H9 (cell line): ENCODE results near the gene UBE2E1. TPM values are rescaled to one million over a fixed set of nuclear protein-coding genes. Genes with fewer than 3 reads are reported as not detected.

Experiments
- DNase-seq: peaks from one replicate; pipeline ENCODE4 v3.0.0-alpha.2; 2017
- H2AFZ ChIP-seq: one replicate; pipeline ENCODE4 v1.6.1; 2013; ENCODE audit warnings: mild to moderate bottlenecking, low read length, control low read depth, moderate library complexity
- H2AK5ac ChIP-seq: 2 replicates; pipeline ENCODE4 v1.6.1; 2013; ENCODE audit warnings: low read length, control low read depth, mixed read lengths; ENCODE audit not compliant: insufficient read length
- H2BK120ac ChIP-seq: one replicate; pipeline ENCODE4 v1.6.1; 2013; ENCODE audit warnings: low read depth, mild to moderate bottlenecking, low read length, control low read depth, inconsistent platforms; ENCODE audit not compliant: poor library complexity, severe bottlenecking
- H2BK12ac ChIP-seq: 2 replicates; pipeline ENCODE4 v1.6.1; 2013; ENCODE audit warnings: low read length, control low read depth, mixed read lengths, low read depth; ENCODE audit not compliant: insufficient read length
- H2BK15ac ChIP-seq: 2 replicates; pipeline ENCODE4 v1.6.1; 2013; ENCODE audit warnings: low read depth, low read length, control low read depth
- H2BK20ac ChIP-seq: one replicate; pipeline ENCODE4 v1.6.1; 2013; ENCODE audit warnings: low read depth, mild to moderate bottlenecking, low read length, control low read depth, inconsistent platforms; ENCODE audit not compliant: poor library complexity, severe bottlenecking
- H2BK5ac ChIP-seq: 2 replicates; pipeline ENCODE4 v1.6.1; 2013; ENCODE audit warnings: low read length, control low read depth, mixed read lengths; ENCODE audit not compliant: insufficient read length
- H3K14ac ChIP-seq: 2 replicates; pipeline ENCODE4 v1.6.1; 2013; ENCODE audit warnings: low read length, control low read depth; ENCODE audit not compliant: insufficient read depth
- H3K18ac ChIP-seq: 2 replicates; pipeline ENCODE4 v1.6.1; 2013; ENCODE audit warnings: low read depth, mild to moderate bottlenecking, mixed read lengths, low read length, control low read depth; ENCODE audit not compliant: insufficient read length
- H3K23ac ChIP-seq: 2 replicates; pipeline ENCODE4 v1.6.1; 2013; ENCODE audit warnings: low read length, control low read depth, mixed read lengths, low read depth; ENCODE audit not compliant: insufficient read length
- H3K23me2 ChIP-seq: 2 replicates; pipeline ENCODE4 v1.6.1; 2013; ENCODE audit warnings: low read depth, mild to moderate bottlenecking, mixed read lengths, low read length, control low read depth; ENCODE audit not compliant: insufficient read length, poor library complexity, severe bottlenecking
- H3K27ac ChIP-seq: 2 replicates; pipeline ENCODE4 v1.5.1; 2013; ENCODE audit warnings: low read length, control low read depth, mixed read lengths, low read depth; ENCODE audit not compliant: insufficient read length
- H3K27me3 ChIP-seq: 2 replicates; pipeline ENCODE4 v1.6.1; 2013; ENCODE audit warnings: low read length, control low read depth, inconsistent platforms; ENCODE audit not compliant: insufficient read depth
- H3K4ac ChIP-seq: 2 replicates; pipeline ENCODE4 v1.6.1; 2013; ENCODE audit warnings: low read depth, mild to moderate bottlenecking, control low read depth, inconsistent platforms, low read length, moderate library complexity
- H3K4me1 ChIP-seq: 2 replicates; pipeline ENCODE4 v1.6.1; 2013; ENCODE audit warnings: low read length, control low read depth, inconsistent platforms; ENCODE audit not compliant: insufficient read depth
- H3K4me2 ChIP-seq: 2 replicates; pipeline ENCODE4 v1.6.1; 2013; ENCODE audit warnings: low read length, control low read depth, mixed read lengths; ENCODE audit not compliant: insufficient read length, insufficient read depth
- H3K56ac ChIP-seq: 2 replicates; pipeline ENCODE4 v1.6.1; 2013; ENCODE audit warnings: low read depth, mild to moderate bottlenecking, mixed read lengths, low read length, control low read depth; ENCODE audit not compliant: insufficient read length
- H3K79me1 ChIP-seq: 2 replicates; pipeline ENCODE4 v1.6.1; 2013; ENCODE audit warnings: low read depth, mild to moderate bottlenecking, moderate library complexity, low read length, control low read depth, inconsistent platforms; ENCODE audit not compliant: insufficient read depth, poor library complexity, severe bottlenecking
- H3K79me2 ChIP-seq: 2 replicates; pipeline ENCODE4 v1.6.1; 2013; ENCODE audit warnings: low read length, control low read depth, inconsistent platforms; ENCODE audit not compliant: insufficient read depth
- H3K9ac ChIP-seq: 2 replicates; pipeline ENCODE4 v1.6.1; 2013; ENCODE audit warnings: low read length, control low read depth, mixed read lengths; ENCODE audit not compliant: insufficient read length; ENCODE audit errors: extremely low read depth
- H3K9me3 ChIP-seq: one replicate; pipeline ENCODE4 v1.6.1; 2013; ENCODE audit warnings: low read depth, low read length, inconsistent platforms; ENCODE audit not compliant: control insufficient read depth
- H3T11ph ChIP-seq: one replicate; pipeline ENCODE4 v1.6.1; 2013; ENCODE audit warnings: mild to moderate bottlenecking, low read length, control low read depth, inconsistent platforms
- H4K20me1 ChIP-seq: one replicate; pipeline ENCODE4 v1.6.1; 2013; ENCODE audit not compliant: control insufficient read depth, insufficient read length, insufficient read depth
- H4K5ac ChIP-seq: 2 replicates; pipeline ENCODE4 v1.6.1; 2013; ENCODE audit warnings: low read depth, mild to moderate bottlenecking, mixed read lengths, low read length, control low read depth; ENCODE audit not compliant: insufficient read length
- H4K8ac ChIP-seq: replicated peaks from 2 replicates; pipeline ENCODE4 v1.6.1; 2013; ENCODE audit warnings: low read length, control low read depth, mixed read lengths, low read depth; ENCODE audit not compliant: insufficient read length
- H4K91ac ChIP-seq: 2 replicates; pipeline ENCODE4 v1.6.1; 2013; ENCODE audit warnings: low read depth, mild to moderate bottlenecking, moderate library complexity, mixed read lengths, low read length, control low read depth; ENCODE audit not compliant: insufficient read length
- H3K27ac Mint-ChIP-seq, 3 experiments: 2 replicates in 2 of 3; 3 replicates in 1 of 3; pipeline ENCODE4 v1.8.0; 2020 to 2021; ENCODE audit warnings: mixed read lengths in 3 of 3, mild to moderate bottlenecking in 1 of 3, moderate library complexity in 1 of 3
- H3K27me3 Mint-ChIP-seq: 2 replicates; pipeline ENCODE4 v1.8.0; 2021; ENCODE audit warnings: low read depth, mild to moderate bottlenecking, moderate library complexity, mixed read lengths
- H3K36me3 Mint-ChIP-seq, 3 experiments: 2 replicates in 2 of 3; 3 replicates in 1 of 3; pipeline ENCODE4 v1.8.0; 2020 to 2021; ENCODE audit warnings: low read depth in 3 of 3, mixed read lengths in 3 of 3; ENCODE audit not compliant: insufficient read depth in 1 of 3
- H3K4me1 Mint-ChIP-seq, 2 experiments: 2 replicates each; pipeline ENCODE4 v1.8.0; 2020; ENCODE audit warnings: mixed read lengths in 2 of 2
- H3K4me3 Mint-ChIP-seq, 2 experiments: 2 replicates in 1 of 2; 3 replicates in 1 of 2; pipeline ENCODE4 v1.8.0; 2020 to 2021; ENCODE audit warnings: mild to moderate bottlenecking in 2 of 2, mixed read lengths in 2 of 2, moderate library complexity in 1 of 2
- H3K9me3 Mint-ChIP-seq, 2 experiments: 2 replicates in 1 of 2; 3 replicates in 1 of 2; pipeline ENCODE4 v1.8.0; 2020; ENCODE audit warnings: mild to moderate bottlenecking in 2 of 2, mixed read lengths in 2 of 2, moderate library complexity in 1 of 2
- WGBS: extraction: QIAGEN DNeasy Blood & Tissue Kit; methylation state at CpG from one replicate; pipeline ENCODE4 v1.1.7; 2013; ENCODE audit warnings: missing lambda C conversion rate, low lambda C conversion rate, mixed read lengths; ENCODE audit not compliant: insufficient read length; ENCODE audit errors: extremely low coverage; 5-methylcytosine and 5-hydroxymethylcytosine counted together
- total RNA-seq: library from RNA; stranded (reverse); gene quantifications from 2 replicates; pipeline ENCODE4 v1.2.1, GENCODE V29; 2021
- TF ChIP-seq, protein P1 (sequence below): fragments of 200-600 bp; sonication (generic); conservative IDR thresholded peaks from 3 replicates; pipeline ENCODE4 v1.8.0; 2021; ENCODE audit warnings: antibody characterized with exemption, mild to moderate bottlenecking

The UBE2E1 gene
- total RNA-seq, 1 experiment from 2014 or later = 142 TPM

GRCh38 chr3:23815879-23816278 lies 10.1 kb downstream of the UBE2E1 start:
- Mint-ChIP-seq H3K27me3 (no peaks in the 10 kb centered on the region), H3K9me3 (no peaks in the 10 kb centered on the region), H3K4me1 (peaks cover 44 to 50% of the 10 kb centered on the region in 2 experiments), H3K4me3 (no peak overlapping the region), H3K36me3 (peaks cover 15 to 39% (median 36%) of the 10 kb centered on the region in 3 experiments; a peak in 6 of 7 replicates), H3K27ac (no peak overlapping the region)
- H3K14ac ChIP-seq = no peak overlapping the region
- H3K9ac ChIP-seq = no peak overlapping the region
- H3K23ac ChIP-seq = no peak overlapping the region
- no peak overlapping the region for H3K4me2 ChIP-seq
- H4K91ac ChIP-seq = no peak overlapping the region
- no peak overlapping the region for H3T11ph ChIP-seq
- no peak overlapping the region for H2BK12ac ChIP-seq
- H2BK120ac ChIP-seq = no peak overlapping the region
- H3K4ac ChIP-seq = no peak overlapping the region
- H2BK15ac ChIP-seq = no peak overlapping the region
- H3K18ac ChIP-seq = no peak overlapping the region
- H2AK5ac ChIP-seq = no peak overlapping the region
- DNase-seq = no peak
- TF ChIP-seq, protein P1, sequence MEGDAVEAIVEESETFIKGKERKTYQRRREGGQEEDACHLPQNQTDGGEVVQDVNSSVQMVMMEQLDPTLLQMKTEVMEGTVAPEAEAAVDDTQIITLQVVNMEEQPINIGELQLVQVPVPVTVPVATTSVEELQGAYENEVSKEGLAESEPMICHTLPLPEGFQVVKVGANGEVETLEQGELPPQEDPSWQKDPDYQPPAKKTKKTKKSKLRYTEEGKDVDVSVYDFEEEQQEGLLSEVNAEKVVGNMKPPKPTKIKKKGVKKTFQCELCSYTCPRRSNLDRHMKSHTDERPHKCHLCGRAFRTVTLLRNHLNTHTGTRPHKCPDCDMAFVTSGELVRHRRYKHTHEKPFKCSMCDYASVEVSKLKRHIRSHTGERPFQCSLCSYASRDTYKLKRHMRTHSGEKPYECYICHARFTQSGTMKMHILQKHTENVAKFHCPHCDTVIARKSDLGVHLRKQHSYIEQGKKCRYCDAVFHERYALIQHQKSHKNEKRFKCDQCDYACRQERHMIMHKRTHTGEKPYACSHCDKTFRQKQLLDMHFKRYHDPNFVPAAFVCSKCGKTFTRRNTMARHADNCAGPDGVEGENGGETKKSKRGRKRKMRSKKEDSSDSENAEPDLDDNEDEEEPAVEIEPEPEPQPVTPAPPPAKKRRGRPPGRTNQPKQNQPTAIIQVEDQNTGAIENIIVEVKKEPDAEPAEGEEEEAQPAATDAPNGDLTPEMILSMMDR = no peak
- H3K9me3 ChIP-seq = no peaks in the 10 kb centered on the region
- H3K27ac ChIP-seq = no peak overlapping the region
- no peak overlapping the region for H4K5ac ChIP-seq
- no peak overlapping the region for H2BK5ac ChIP-seq
- H3K56ac ChIP-seq = no peak overlapping the region
- no peak overlapping the region for H2AFZ ChIP-seq
- no CpG with 5 or more reads among the region's 3 CpGs for WGBS
- H3K4me1 ChIP-seq = no peaks in the 10 kb centered on the region; the same call in 1 of the 2 replicates
- no peak overlapping the region for H2BK20ac ChIP-seq
- no peak overlapping the region for H4K8ac ChIP-seq
- H3K79me1 ChIP-seq = no peaks in the 10 kb centered on the region
- H3K79me2 ChIP-seq = peaks cover 21% of the 10 kb centered on the region; the same call in 1 of the 2 replicates
- no peaks in the 10 kb centered on the region for H4K20me1 ChIP-seq
- H3K27me3 ChIP-seq = no peaks in the 10 kb centered on the region
- peaks cover 5% of the 10 kb centered on the region for H3K23me2 ChIP-seq
